Urinary bladder (tissue), 4 donors: ENCODE results near the gene MYLK2. TPM values are rescaled to one million over a fixed set of nuclear protein-coding genes. Genes with fewer than 3 reads are reported as not detected.

Experiments used
- DNase-seq: peaks from one replicate; pipeline ENCODE4 v3.0.0-alpha.2; 2015; ENCODE audit errors: extremely low spot score
- H3K27ac ChIP-seq: one replicate; pipeline ENCODE4 v1.5.1; 2013; ENCODE audit warnings: low read depth, mild to moderate bottlenecking, moderate library complexity
- H3K36me3 ChIP-seq: one replicate; pipeline ENCODE4 v1.6.1; 2013; ENCODE audit warnings: mild to moderate bottlenecking, moderate library complexity; ENCODE audit not compliant: insufficient read depth
- H3K4me1 ChIP-seq: one replicate; pipeline ENCODE4 v1.6.1; 2013; ENCODE audit warnings: mild to moderate bottlenecking, moderate library complexity; ENCODE audit not compliant: insufficient read depth
- H3K4me3 ChIP-seq: one replicate; pipeline ENCODE4 v1.5.1; 2013; ENCODE audit warnings: low read depth, low read length
- WGBS: extraction: QIAGEN DNeasy Blood & Tissue Kit; methylation state at CpG from one replicate; pipeline ENCODE4 v1.1.7; 2013; 5-methylcytosine and 5-hydroxymethylcytosine counted together
- polyA plus RNA-seq: library from polyadenylated mRNA; stranded (reverse); fragments of 200-250 nt; gene quantifications from one replicate; pipeline ENCODE4 v1.2.3, GENCODE V29; 2013
- total RNA-seq: library from RNA; depleted of rRNA; stranded (reverse); fragments of >200 nt; gene quantifications from one replicate; pipeline ENCODE4 v1.2.3, GENCODE V29; 2014
- donor health status: healthy with polysubstance abuse.
- donor health status: healthy.

The MYLK2 gene
- total and polyA plus RNA-seq, 2 donors: 1.7 TPM; not detected in 1

- no peak overlapping the region for H3K4me3 ChIP-seq
- no peaks in the 10 kb centered on the region for H3K4me1 ChIP-seq
- no peaks in the 10 kb centered on the region for H3K36me3 ChIP-seq
- H3K27ac ChIP-seq: no peak overlapping the region
- 52% methylated on average over 20 of the region's 20 CpGs for WGBS
- DNase-seq: no peak
Observed at GRCh38 chr20:31833931-31834521, 14.9 kb downstream of the MYLK2 start.

DNA sequence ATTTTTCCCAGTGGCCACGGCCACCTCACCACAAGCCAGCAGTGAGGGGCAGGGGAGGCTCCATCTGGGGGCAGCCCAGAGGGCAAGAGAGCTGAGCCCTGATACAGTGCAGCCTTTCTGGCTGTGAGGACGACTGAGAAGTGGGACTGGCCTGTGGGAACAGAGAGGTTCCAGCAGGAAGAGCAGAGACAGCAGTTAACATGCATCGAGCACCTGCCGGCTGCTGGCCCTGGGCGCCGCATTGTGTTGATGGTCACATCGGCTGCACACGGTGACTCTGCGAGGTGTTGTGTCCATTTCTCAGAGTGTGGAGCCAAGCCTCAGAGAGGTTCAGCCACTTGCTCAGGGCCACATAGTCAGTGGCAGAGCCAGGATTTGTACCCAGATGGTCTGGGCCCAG, 16.4 kb downstream of the MYLK2 start:
- Histone ChIP-seq H3K27ac (no peak overlapping the region), H3K4me3 (no peak overlapping the region), H3K36me3 (no peaks in the 10 kb centered on the region), H3K4me1 (no peaks in the 10 kb centered on the region)
- WGBS: 81% methylated on average over 9 of the region's 9 CpGs
- no peak for DNase-seq

- H3K36me3 ChIP-seq: no peaks in the 10 kb centered on the region
- WGBS: 30% methylated on average over 14 of the region's 14 CpGs
- no peak overlapping the region for H3K27ac ChIP-seq
- H3K4me3 ChIP-seq: no peak overlapping the region
- no peaks in the 10 kb centered on the region for H3K4me1 ChIP-seq
- DNase-seq: no peak
Observed at GRCh38 chr20:31835977-31836852, 17.1 kb downstream of the MYLK2 start.

- Histone ChIP-seq H3K4me3 (no peak overlapping the region), H3K27ac (no peak overlapping the region), H3K4me1 (no peaks in the 10 kb centered on the region), H3K36me3 (no peaks in the 10 kb centered on the region)
- WGBS: 72% methylated on average over 5 of the region's 5 CpGs
- DNase-seq: no peak
Observed at GRCh38 chr20:31836853-31837608, 17.9 kb downstream of the MYLK2 start.

DNA sequence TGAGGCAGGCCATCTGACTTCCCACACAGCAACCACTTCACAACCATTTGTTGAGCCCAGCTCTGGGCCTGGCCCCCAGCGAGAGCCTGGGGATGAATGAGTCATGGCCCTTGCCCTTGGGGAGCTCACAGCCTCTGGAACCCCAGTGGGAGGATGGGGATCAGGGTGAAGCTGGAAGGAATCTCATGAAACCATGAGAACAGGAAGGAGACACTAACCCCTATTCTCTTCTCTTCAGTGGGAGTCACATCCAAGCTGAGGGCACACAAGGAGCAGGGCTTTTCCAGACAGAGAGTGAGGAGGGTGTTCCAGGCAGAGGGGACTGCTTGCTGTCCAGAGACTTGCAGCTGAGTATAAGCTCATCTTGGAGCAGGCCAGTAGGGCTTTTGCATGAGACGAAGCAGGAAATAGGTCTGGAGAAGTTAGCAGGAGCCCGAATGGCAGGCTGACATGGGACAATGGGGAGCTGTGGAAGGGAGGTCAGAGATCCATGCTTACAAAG, 18.8 kb downstream of the MYLK2 start:
- no peak overlapping the region for H3K4me3 ChIP-seq
- WGBS: 43% methylated on average over 3 of the region's 3 CpGs
- DNase-seq: no peak
- H3K27ac ChIP-seq: no peak overlapping the region
- H3K36me3 ChIP-seq: no peaks in the 10 kb centered on the region
- H3K4me1 ChIP-seq: no peaks in the 10 kb centered on the region

- H3K27ac ChIP-seq: no peak overlapping the region
- H3K4me1 ChIP-seq: no peaks in the 10 kb centered on the region
- DNase-seq: no peak
- H3K36me3 ChIP-seq: no peaks in the 10 kb centered on the region
- 84% methylated on average over 9 of the region's 9 CpGs for WGBS
- no peak overlapping the region for H3K4me3 ChIP-seq
Observed at GRCh38 chr20:31838646-31839292, 19.6 kb downstream of the MYLK2 start.

DNA sequence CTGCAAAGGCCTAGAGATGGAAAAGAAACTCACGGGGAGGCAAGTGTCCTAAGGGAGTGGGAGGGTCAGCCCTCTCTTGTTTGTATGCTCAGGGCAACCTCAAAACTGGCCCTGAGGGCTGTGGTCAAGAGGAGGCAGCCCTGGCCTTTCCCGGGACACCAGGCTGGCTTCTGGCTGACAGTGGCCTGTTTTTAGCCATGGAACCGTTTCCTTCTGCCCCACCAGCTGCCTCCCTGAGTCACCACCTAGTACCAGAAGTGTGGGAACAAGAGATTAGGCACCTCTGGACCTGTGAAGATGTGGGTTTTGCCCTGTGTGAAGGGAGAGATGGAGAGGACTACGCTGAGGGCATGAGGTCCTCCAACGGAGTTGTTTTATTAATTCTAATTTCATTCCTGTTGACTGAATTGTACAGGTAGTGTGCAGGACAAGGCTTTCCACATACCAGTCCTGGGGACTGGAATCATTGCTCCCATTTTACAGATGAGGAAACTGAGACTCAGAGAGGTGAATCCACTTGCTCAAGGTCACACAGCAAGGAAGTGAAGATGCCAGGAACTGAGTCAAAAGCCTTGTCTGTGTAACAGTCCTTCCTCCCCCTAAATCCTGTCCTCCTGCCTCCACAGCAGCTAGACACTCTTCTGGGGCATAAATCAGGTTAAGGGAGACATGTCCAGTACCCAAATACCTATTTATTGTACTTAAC, 20.8 kb downstream of the MYLK2 start:
- Histone ChIP-seq H3K4me1 (no peaks in the 10 kb centered on the region), H3K4me3 (no peak overlapping the region), H3K36me3 (no peaks in the 10 kb centered on the region), H3K27ac (no peak overlapping the region)
- WGBS: 77% methylated on average over 5 of the region's 5 CpGs
- no peak for DNase-seq

DNA sequence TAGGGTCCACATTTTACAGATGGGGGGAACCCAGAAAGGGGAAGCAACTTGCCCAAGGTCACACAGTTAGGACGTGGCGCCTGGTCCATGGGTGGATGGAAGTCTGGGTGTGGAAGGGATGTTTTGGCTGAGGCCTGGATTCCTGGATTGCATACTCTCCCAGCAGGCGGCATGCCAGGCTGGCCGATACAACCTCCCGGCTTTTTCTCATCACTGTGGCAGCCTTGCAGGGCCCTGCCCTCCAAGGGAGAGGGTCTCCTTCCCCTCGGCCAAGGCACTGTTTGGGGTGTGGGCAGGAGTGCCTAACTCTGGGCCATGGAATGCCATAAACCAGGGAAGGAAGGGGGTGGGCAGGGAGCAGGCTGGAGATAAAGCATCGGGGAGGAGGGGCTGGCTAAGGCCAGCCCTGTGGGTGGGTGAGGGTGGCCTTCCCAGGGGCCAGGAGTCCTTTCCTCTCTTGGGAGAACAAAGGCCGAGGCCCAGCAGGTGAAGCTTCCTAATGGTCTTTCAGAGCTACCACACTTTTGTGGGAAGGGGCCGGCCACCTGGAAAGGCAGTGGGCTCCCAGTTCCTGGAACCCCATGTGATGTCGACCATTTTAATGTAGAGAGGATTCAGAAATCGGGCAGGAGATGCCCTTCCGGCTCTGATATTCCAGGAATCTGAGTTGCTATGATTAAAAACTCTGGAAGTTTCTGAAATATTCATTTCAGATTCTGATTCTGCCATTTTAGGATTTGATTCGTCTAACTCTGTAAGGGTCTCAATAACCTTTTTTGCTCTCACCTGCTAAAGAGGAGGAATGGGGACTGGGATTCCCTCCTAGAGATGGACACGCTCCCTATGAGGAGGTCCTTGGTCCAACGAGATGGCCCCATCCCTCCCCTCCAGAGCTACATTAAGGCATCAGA, 22.0 kb downstream of the MYLK2 start:
- DNase-seq: no peak
- WGBS: 69% methylated on average over 15 of the region's 15 CpGs
- H3K4me1 ChIP-seq: no peaks in the 10 kb centered on the region
- H3K27ac ChIP-seq: no peak overlapping the region
- H3K36me3 ChIP-seq: no peaks in the 10 kb centered on the region
- H3K4me3 ChIP-seq: no peak overlapping the region

DNA sequence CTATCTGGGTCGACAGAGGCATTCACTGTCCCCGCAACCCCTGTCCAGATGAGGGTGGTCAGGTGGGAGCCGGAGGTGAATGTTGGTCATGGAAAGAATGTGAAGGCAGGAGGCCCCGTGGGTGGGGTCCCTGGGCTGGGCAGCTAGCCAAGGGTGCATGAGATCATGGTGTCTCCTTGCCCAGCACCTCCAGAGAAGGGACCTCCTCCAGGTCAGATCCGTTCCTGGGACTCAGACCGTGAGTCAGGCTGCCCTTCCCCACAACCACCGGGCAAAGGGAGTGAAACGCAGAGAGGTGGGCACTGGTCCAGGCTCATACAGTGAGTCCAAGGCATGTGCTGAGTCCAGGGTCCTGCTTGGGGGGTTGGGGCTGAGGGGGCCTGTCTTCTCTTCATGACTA, 22.8 kb downstream of the MYLK2 start:
- Histone ChIP-seq H3K4me1 (no peaks in the 10 kb centered on the region), H3K4me3 (no peak overlapping the region), H3K27ac (no peak overlapping the region), H3K36me3 (no peaks in the 10 kb centered on the region)
- DNase-seq: no peak
- WGBS: 43% methylated on average over 8 of the region's 8 CpGs

- no peak overlapping the region for H3K27ac ChIP-seq
- WGBS: 45% methylated on average over 12 of the region's 12 CpGs
- no peak overlapping the region for H3K4me3 ChIP-seq
- DNase-seq: no peak
- H3K36me3 ChIP-seq: no peaks in the 10 kb centered on the region
- no peaks in the 10 kb centered on the region for H3K4me1 ChIP-seq
Observed at GRCh38 chr20:31842471-31843157, 23.5 kb downstream of the MYLK2 start.

DNA sequence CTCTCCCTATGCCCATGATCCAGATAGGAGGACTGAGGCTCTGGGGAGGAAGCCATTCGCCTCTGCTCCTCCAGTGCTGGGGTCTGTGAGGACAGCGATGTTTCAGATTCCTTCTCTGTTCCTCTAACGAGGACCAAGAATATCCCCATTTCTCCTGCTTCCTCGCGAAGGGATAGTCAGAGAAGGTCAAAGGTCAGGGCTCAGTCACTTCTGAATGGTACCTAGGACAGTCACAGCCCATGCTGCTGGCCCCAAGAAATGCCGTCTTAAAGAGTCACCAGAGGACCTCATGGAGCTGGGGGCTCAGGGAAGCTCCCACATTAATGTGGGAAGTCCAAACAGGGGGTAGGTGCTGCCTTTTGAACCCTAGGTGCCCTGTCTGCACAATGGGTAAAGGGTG, 24.1 kb downstream of the MYLK2 start:
- no peak for DNase-seq
- no peaks in the 10 kb centered on the region for H3K4me1 ChIP-seq
- H3K4me3 ChIP-seq: no peak overlapping the region
- H3K27ac ChIP-seq: no peak overlapping the region
- H3K36me3 ChIP-seq: no peaks in the 10 kb centered on the region
- 78% methylated on average over 6 of the region's 6 CpGs for WGBS

- WGBS: 83% methylated on average over 5 of the region's 5 CpGs
Observed at GRCh38 chr20:31843881-31844280, 24.7 kb downstream of the MYLK2 start.

More at GRCh38 chr20:31843881-31844280, 24.7 kb downstream of the MYLK2 start:
- no peaks in the 10 kb centered on the region for H3K4me1 ChIP-seq
- no peak overlapping the region for H3K27ac ChIP-seq
- H3K36me3 ChIP-seq: no peaks in the 10 kb centered on the region
- DNase-seq: no peak
- no peak overlapping the region for H3K4me3 ChIP-seq
